HFF-Myc (cell line): ENCODE results near the gene NKAIN4.

Experiments
- DNase-seq: peaks from one replicate; pipeline ENCODE4 v3.0.0-alpha.2; 2011; ENCODE audit warnings: low read depth; ENCODE audit errors: extremely low read depth
- H3K4me3 ChIP-seq: replicated peaks from 2 replicates; pipeline ENCODE4 v1.5.1; 2011; ENCODE audit warnings: low read depth, mild to moderate bottlenecking, control low read depth, low read length
- CTCF ChIP-seq: IDR thresholded peaks from 2 replicates; pipeline ENCODE4 v1.5.1; 2012; ENCODE audit warnings: mild to moderate bottlenecking, low read depth, low read length, control low read depth; ENCODE audit errors: missing control alignments

Gene NKAIN4

GRCh38 chr20:63264519-63264918 lies 10.3 kb upstream of the NKAIN4 start:
- no peak for DNase-seq
- TF ChIP-seq CTCF: no peak
- no peak overlapping the region for H3K4me3 ChIP-seq

- H3K4me3 ChIP-seq: no peak overlapping the region
- DNase-seq: no peak
- TF ChIP-seq CTCF: no peak
These were observed 9.7 kb upstream of the NKAIN4 start for GRCh38 chr20:63264000-63264399.

GRCh38 chr20:63262836-63263235 lies 8.6 kb upstream of the NKAIN4 start:
- H3K4me3 ChIP-seq: no peak overlapping the region
- no peak for TF ChIP-seq CTCF
- DNase-seq: no peak

- H3K4me3 ChIP-seq: no peak overlapping the region
- no peak for TF ChIP-seq CTCF
- DNase-seq: no peak
These were observed 7.7 kb upstream of the NKAIN4 start for GRCh38 chr20:63261795-63262528.

- H3K4me3 ChIP-seq: no peak overlapping the region
- TF ChIP-seq CTCF: no peak
- DNase-seq: no peak
These were observed 7.0 kb upstream of the NKAIN4 start for GRCh38 chr20:63261060-63261794.

GRCh38 chr20:63260521-63260920 lies 6.3 kb upstream of the NKAIN4 start:
- TF ChIP-seq CTCF: no peak
- H3K4me3 ChIP-seq: no peak overlapping the region
- no peak for DNase-seq
